Adipose tissue (tissue), 3 donors: Measurements from ENCODE around the gene C11orf87. TPM values are rescaled to one million over a fixed set of nuclear protein-coding genes. Genes with fewer than 3 reads are reported as not detected.

Source experiments
- H3K27ac ChIP-seq: one replicate; pipeline ENCODE4 v1.5.1; 2013; ENCODE audit warnings: low read depth, low read length
- WGBS, 3 donors: extraction: QIAGEN DNeasy Blood & Tissue Kit; methylation state at CpG; one replicate each; pipeline ENCODE4 v1.1.7; 2013; 5-methylcytosine and 5-hydroxymethylcytosine counted together
- polyA plus RNA-seq, 3 donors: library from polyadenylated mRNA; stranded (reverse); fragments of 200-250 nt; gene quantifications; one replicate each; pipeline ENCODE4 v1.2.3, GENCODE V29; 2013
- donor health status: healthy with polysubstance abuse.
- donor health status: Bipolar disorder and iron deficiency.
- donor health status: healthy.

The C11orf87 gene
- polyA plus RNA-seq, result under 1 TPM in 2 of 3 donors, not detected in 1; 0.01 to 0.02 TPM

GRCh38 chr11:109421981-109422869 lies at the start of gene C11orf87:
Gene C11orf87, plus strand, starts transcription at chr11:109422190. Its CDS starts 1,444 bp downstream, at chr11:109423634.
- WGBS, 3 donors, result 2 to 5% (median 2%) methylated on average over 50 to 54 of the region's 54 CpGs
- no peak within 1 kb of the TSS for H3K27ac ChIP-seq

GRCh38 chr11:109374032-109374431 lies 48.0 kb upstream of the C11orf87 start:
- no peak overlapping the region for H3K27ac ChIP-seq

GRCh38 chr11:109374441-109374840 lies 47.5 kb upstream of the C11orf87 start:
- no peak overlapping the region for H3K27ac ChIP-seq
- WGBS, 3 donors, result 71 to 82% (median 78%) methylated on average over 4 of the region's 4 CpGs

GRCh38 chr11:109377039-109377742 lies 44.8 kb upstream of the C11orf87 start:
- 63 to 71% (median 66%) methylated on average over 4 of the region's 4 CpGs for WGBS, 3 donors
- no peak overlapping the region for H3K27ac ChIP-seq

GRCh38 chr11:109378034-109378433 lies 44.0 kb upstream of the C11orf87 start:
- H3K27ac ChIP-seq, result no peak overlapping the region

- 60 to 67% (median 63%) methylated on average over 1 of the region's 1 CpG for WGBS, 3 donors
- H3K27ac ChIP-seq, result no peak overlapping the region
Measured at GRCh38 chr11:109383306-109383705, 38.7 kb upstream of the C11orf87 start.

GRCh38 chr11:109384873-109385272 lies 37.1 kb upstream of the C11orf87 start:
- H3K27ac ChIP-seq, result no peak overlapping the region
- WGBS, 3 donors, result 38 to 65% (median 53%) methylated on average over 1 of the region's 1 CpG

- 23 to 38% (median 23%) methylated on average over 3 of the region's 3 CpGs for WGBS, 3 donors
Measured at GRCh38 chr11:109388982-109389381, 33.0 kb upstream of the C11orf87 start.

GRCh38 chr11:109390752-109391151 lies 31.2 kb upstream of the C11orf87 start:
- WGBS, 3 donors, result 49 to 83% (median 79%) methylated on average over 2 of the region's 2 CpGs
- H3K27ac ChIP-seq, result no peak overlapping the region

More at GRCh38 chr11:109388982-109389381, 33.0 kb upstream of the C11orf87 start:
- no peak overlapping the region for H3K27ac ChIP-seq

- no peak overlapping the region for H3K27ac ChIP-seq
- WGBS, 3 donors, result 48 to 65% (median 56%) methylated on average over 3 of the region's 3 CpGs
Measured at GRCh38 chr11:109401545-109401944, 20.4 kb upstream of the C11orf87 start.

GRCh38 chr11:109405671-109406070 lies 16.3 kb upstream of the C11orf87 start:
- H3K27ac ChIP-seq, result no peak overlapping the region

- WGBS, 3 donors, result 49 to 69% (median 64%) methylated on average over 2 of the region's 2 CpGs
- no peak overlapping the region for H3K27ac ChIP-seq
Measured at GRCh38 chr11:109416601-109417000, 5.4 kb upstream of the C11orf87 start.

GRCh38 chr11:109422870-109423465 lies 978 bp downstream of the C11orf87 start:
- 1 to 3% (median 2%) methylated on average over 43 of the region's 43 CpGs for WGBS, 3 donors
- no peak overlapping the region for H3K27ac ChIP-seq

GRCh38 chr11:109423466-109424190 lies 1.6 kb downstream of the C11orf87 start:
- no peak overlapping the region for H3K27ac ChIP-seq
- WGBS, 3 donors, result 10 to 17% (median 14%) methylated on average over 38 to 45 of the region's 45 CpGs

- WGBS, 3 donors, result 5 to 8% (median 7%) methylated on average over 10 of the region's 10 CpGs
Measured at GRCh38 chr11:109424901-109425300, 2.9 kb downstream of the C11orf87 start.

GRCh38 chr11:109425554-109425953 lies 3.6 kb downstream of the C11orf87 start:
- 32 to 48% (median 48%) methylated on average over 2 of the region's 2 CpGs for WGBS, 3 donors
- no peak overlapping the region for H3K27ac ChIP-seq

More at GRCh38 chr11:109424901-109425300, 2.9 kb downstream of the C11orf87 start:
- no peak overlapping the region for H3K27ac ChIP-seq

GRCh38 chr11:109426442-109427240 lies 4.7 kb downstream of the C11orf87 start:
- H3K27ac ChIP-seq, result no peak overlapping the region
- 58 to 63% (median 59%) methylated on average over 4 of the region's 4 CpGs for WGBS, 3 donors

- H3K27ac ChIP-seq, result no peak overlapping the region
- WGBS, 3 donors, result 53 to 72% (median 59%) methylated on average over 3 of the region's 3 CpGs
Measured at GRCh38 chr11:109432105-109432504, 10.1 kb downstream of the C11orf87 start.
